Right atrium auricular region (tissue), 2 donors: ENCODE measurements around the gene AFM. TPM values are rescaled to one million over a fixed set of nuclear protein-coding genes. Genes with fewer than 3 reads are reported as not detected.
"Not testable (repeated sequence)": the region's sequence is repeated elsewhere in the genome, so short reads cannot be mapped to it uniquely, and the experiment has no call there.

Experiments
- DNase-seq: peaks from one replicate; pipeline ENCODE4 v3.0.0-alpha.2; 2019; ENCODE audit warnings: low spot score
- H3K27ac ChIP-seq, 2 donors: fragments of 200-600 bp; sonication (generic); 1 replicate in 1 of 2; 2 replicates in 1 of 2; pipeline ENCODE4 v1.5.1; 2016 to 2019
- H3K27me3 ChIP-seq, 2 donors: fragments of 200-600 bp; sonication (generic); one replicate each; pipeline versions ENCODE4 v1.5.1 to v1.6.0; 2017 to 2019
- H3K36me3 ChIP-seq: fragments of 200-600 bp; sonication (generic); one replicate; pipeline ENCODE4 v1.5.1; 2016
- H3K4me1 ChIP-seq, 2 donors: fragments of 200-600 bp; sonication (generic); one replicate each; pipeline versions ENCODE4 v1.5.1 to v1.6.0; 2017 to 2019
- H3K4me3 ChIP-seq, 2 donors: fragments of 200-600 bp; sonication (generic); 1 replicate in 1 of 2; 2 replicates in 1 of 2; pipeline ENCODE4 v1.5.1; 2017 to 2019; ENCODE audit warnings: mild to moderate bottlenecking in 1 of 2, moderate library complexity in 1 of 2
- H3K9me3 ChIP-seq, 2 donors: fragments of 200-600 bp; sonication (generic); one replicate each; pipeline ENCODE4 v1.5.1; 2019
- CTCF ChIP-seq, 2 donors: fragments of 200-600 bp; sonication (generic); IDR thresholded peaks; one replicate each; pipeline ENCODE4 v1.5.1; 2019; ENCODE audit warnings: antibody characterized with exemption in 2 of 2
- total RNA-seq, 2 donors: library from RNA; depleted of rRNA; stranded (reverse); fragments of >200 nt; gene quantifications; one replicate each; pipeline ENCODE4 v1.1.0, GENCODE V29; 2016

The AFM gene
- total RNA-seq, 2 donors from 2014 or later = not detected

DNA sequence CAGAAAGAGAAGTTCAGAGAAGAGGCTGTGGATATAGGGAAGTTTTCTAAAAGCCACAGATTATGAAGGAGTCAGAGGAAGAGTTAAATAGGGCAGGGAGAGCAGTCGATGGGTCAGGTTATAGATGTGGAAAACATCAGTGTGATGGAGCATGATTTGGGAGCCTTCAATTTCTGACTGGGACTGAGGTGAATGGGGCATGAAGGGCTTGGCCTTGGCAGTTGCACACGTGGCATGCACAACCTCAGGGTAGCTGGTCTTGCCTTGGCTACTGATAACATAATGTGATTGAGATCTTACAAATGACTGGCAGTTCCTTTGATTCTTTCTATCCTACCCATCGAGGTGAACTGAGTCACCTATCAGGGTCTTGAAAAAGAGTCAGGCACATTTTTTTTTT lies 59.7 kb downstream of the AFM start:
- TF ChIP-seq CTCF (IDR thresholded peaks at IDR 0.05) = no peak
- no peaks in the 10 kb centered on the region for H3K9me3 ChIP-seq
- H3K27ac ChIP-seq = no peak overlapping the region
- no peaks in the 10 kb centered on the region for H3K36me3 ChIP-seq
- no peak for DNase-seq
- no peak overlapping the region for H3K4me3 ChIP-seq
- no peaks in the 10 kb centered on the region for H3K4me1 ChIP-seq
- H3K27me3 ChIP-seq = no peaks in the 10 kb centered on the region

- no peak for TF ChIP-seq CTCF (IDR thresholded peaks at IDR 0.05)
- Histone ChIP-seq H3K36me3 (no peaks in the 10 kb centered on the region), H3K4me3 (no peak overlapping the region), H3K4me1 (no peaks in the 10 kb centered on the region), H3K9me3 (no peaks in the 10 kb centered on the region), H3K27me3 (no peaks in the 10 kb centered on the region), H3K27ac (no peak overlapping the region)
- DNase-seq = no peak
Measured at GRCh38 chr4:73544620-73545019, 63.1 kb downstream of the AFM start.

- not testable (repeated sequence) for H3K36me3 ChIP-seq, H3K27ac ChIP-seq, H3K4me3 ChIP-seq, H3K9me3 ChIP-seq, H3K27me3 ChIP-seq, DNase-seq, H3K4me1 ChIP-seq
Measured at GRCh38 chr4:73550865-73551264, 69.3 kb downstream of the AFM start.

Other genes with a start within 250 kb of the AFM start
- 10 to 100 TPM; 47.1 to 56.3 TPM for gene ANKRD17, start 222.9 kb upstream of the AFM start, total RNA-seq
- under 1 TPM in 1 of 2 donors, not detected in 1; 0.41 TPM for gene ALB, start 77.5 kb upstream of the AFM start, total RNA-seq
- not detected for gene AFP, start 45.5 kb upstream of the AFM start, total RNA-seq
- not detected for gene RASSF6, start 138.7 kb downstream of the AFM start, total RNA-seq